ENCODE data around the gene GTF2A1L.

GTF2A1L gene

GRCh38 chr2:48584551-48584950 lies 33.1 kb upstream of the GTF2A1L start:
- DNase-seq (ENCODE audit: low read depth) = no peak
- H3K4me3 ChIP-seq (ENCODE audit: low read depth, low read length) = no peak overlapping the region
- TF ChIP-seq CTCF (conservative IDR thresholded peaks at IDR 0.05; ENCODE audit: low read depth, low read length) = no peak

- no peak overlapping the region for H3K4me3 ChIP-seq (ENCODE audit: low read depth, low read length)
- DNase-seq (ENCODE audit: low read depth) = no peak
- TF ChIP-seq CTCF (conservative IDR thresholded peaks at IDR 0.05; ENCODE audit: low read depth, low read length) = no peak
Observed at GRCh38 chr2:48586433-48586832, 31.2 kb upstream of the GTF2A1L start.

GRCh38 chr2:48587560-48587959 lies 30.1 kb upstream of the GTF2A1L start:
- no peak for TF ChIP-seq CTCF (conservative IDR thresholded peaks at IDR 0.05; ENCODE audit: low read depth, low read length)

GRCh38 chr2:48587961-48588360 lies 29.7 kb upstream of the GTF2A1L start:
- H3K4me3 ChIP-seq (ENCODE audit: low read depth, low read length) = no peak overlapping the region
- no peak for DNase-seq (ENCODE audit: low read depth)
- no peak for TF ChIP-seq CTCF (conservative IDR thresholded peaks at IDR 0.05; ENCODE audit: low read depth, low read length)

More at GRCh38 chr2:48587560-48587959, 30.1 kb upstream of the GTF2A1L start:
- DNase-seq (ENCODE audit: low read depth) = no peak
- no peak overlapping the region for H3K4me3 ChIP-seq (ENCODE audit: low read depth, low read length)

GRCh38 chr2:48588745-48589144 lies 28.9 kb upstream of the GTF2A1L start:
- no peak for TF ChIP-seq CTCF (conservative IDR thresholded peaks at IDR 0.05; ENCODE audit: low read depth, low read length)
- no peak for DNase-seq (ENCODE audit: low read depth)
- H3K4me3 ChIP-seq (ENCODE audit: low read depth, low read length) = no peak overlapping the region

- TF ChIP-seq CTCF (conservative IDR thresholded peaks at IDR 0.05; ENCODE audit: low read depth, low read length) = peak; percentile 88
- H3K4me3 ChIP-seq (ENCODE audit: low read depth, low read length) = no peak overlapping the region
- peak; percentile 70 for DNase-seq (ENCODE audit: low read depth)
Observed at GRCh38 chr2:48589170-48589767, 28.4 kb upstream of the GTF2A1L start.

- no peak overlapping the region for H3K4me3 ChIP-seq (ENCODE audit: low read depth, low read length)
- DNase-seq (ENCODE audit: low read depth) = no peak
- no peak for TF ChIP-seq CTCF (conservative IDR thresholded peaks at IDR 0.05; ENCODE audit: low read depth, low read length)
Observed at GRCh38 chr2:48590017-48590416, 27.6 kb upstream of the GTF2A1L start.
